Gastrocnemius medialis (tissue), 4 donors: ENCODE results near the gene FARP1.

Experiments used
- POLR2A ChIP-seq, 2 donors: fragments of 450-650 bp; IDR thresholded peaks; one replicate each; pipeline ENCODE4 v1.6.1; 2017; ENCODE audit warnings: antibody characterized with exemption in 2 of 2, mild to moderate bottlenecking in 2 of 2, moderate library complexity in 2 of 2
- TF ChIP-seq, protein P1 (sequence below), 5 experiments: fragments of 450-650 bp in 3 of 5; fragments of 200-600 bp in 2 of 5; sonication (generic) in 2 of 5; IDR thresholded peaks in 4 of 5; conservative IDR thresholded peaks in 1 of 5; 1 replicate in 4 of 5; 2 replicates in 1 of 5; pipeline ENCODE4 v1.5.1; 2016 to 2019; ENCODE audit warnings: antibody characterized with exemption in 5 of 5, mild to moderate bottlenecking in 3 of 5, moderate library complexity in 3 of 5

DNA sequence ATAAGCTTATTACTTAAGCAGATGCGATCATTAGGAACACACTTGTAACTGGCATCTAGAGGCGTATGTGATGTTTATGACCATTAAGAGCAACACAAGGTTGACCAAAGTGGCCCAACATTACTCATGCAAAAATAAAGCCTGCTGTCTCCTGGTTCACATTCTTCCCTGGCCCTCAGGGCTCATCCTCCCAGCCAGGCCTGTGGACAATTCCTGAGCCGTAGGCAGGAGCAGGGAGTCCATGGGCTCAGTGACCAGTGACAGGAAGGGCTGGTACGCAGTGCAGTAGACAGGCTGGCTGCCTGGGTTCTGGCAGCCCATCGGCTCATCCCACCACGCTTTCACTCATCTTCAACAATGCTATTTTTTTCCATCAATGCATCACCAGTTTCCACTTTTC is 328.0 kb downstream of the FARP1 start:
- TF ChIP-seq, protein P1, sequence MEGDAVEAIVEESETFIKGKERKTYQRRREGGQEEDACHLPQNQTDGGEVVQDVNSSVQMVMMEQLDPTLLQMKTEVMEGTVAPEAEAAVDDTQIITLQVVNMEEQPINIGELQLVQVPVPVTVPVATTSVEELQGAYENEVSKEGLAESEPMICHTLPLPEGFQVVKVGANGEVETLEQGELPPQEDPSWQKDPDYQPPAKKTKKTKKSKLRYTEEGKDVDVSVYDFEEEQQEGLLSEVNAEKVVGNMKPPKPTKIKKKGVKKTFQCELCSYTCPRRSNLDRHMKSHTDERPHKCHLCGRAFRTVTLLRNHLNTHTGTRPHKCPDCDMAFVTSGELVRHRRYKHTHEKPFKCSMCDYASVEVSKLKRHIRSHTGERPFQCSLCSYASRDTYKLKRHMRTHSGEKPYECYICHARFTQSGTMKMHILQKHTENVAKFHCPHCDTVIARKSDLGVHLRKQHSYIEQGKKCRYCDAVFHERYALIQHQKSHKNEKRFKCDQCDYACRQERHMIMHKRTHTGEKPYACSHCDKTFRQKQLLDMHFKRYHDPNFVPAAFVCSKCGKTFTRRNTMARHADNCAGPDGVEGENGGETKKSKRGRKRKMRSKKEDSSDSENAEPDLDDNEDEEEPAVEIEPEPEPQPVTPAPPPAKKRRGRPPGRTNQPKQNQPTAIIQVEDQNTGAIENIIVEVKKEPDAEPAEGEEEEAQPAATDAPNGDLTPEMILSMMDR (IDR thresholded peaks at IDR 0.05 in 4 of 5, conservative IDR thresholded peaks at IDR 0.05 in 1 of 5), result no peak
- no peak for TF ChIP-seq POLR2A (IDR thresholded peaks at IDR 0.05)
